Lower leg skin (tissue), 3 donors: ENCODE measurements around the gene RASSF6.

Source experiments
- POLR2A ChIP-seq, 2 donors: fragments of 450-650 bp; IDR thresholded peaks; one replicate each; pipeline ENCODE4 v1.6.1; 2016 to 2017; ENCODE audit warnings: antibody characterized with exemption in 2 of 2, mild to moderate bottlenecking in 1 of 2, moderate library complexity in 1 of 2
- TF ChIP-seq, protein P1 (sequence below), 3 donors: fragments of 450-650 bp; IDR thresholded peaks; one replicate each; pipeline ENCODE4 v1.5.1; 2016; ENCODE audit warnings: antibody characterized with exemption in 3 of 3, mild to moderate bottlenecking in 3 of 3, moderate library complexity in 2 of 3

GRCh38 chr4:73663576-73663975 is 43.3 kb upstream of the RASSF6 start:
- TF ChIP-seq, protein P1, sequence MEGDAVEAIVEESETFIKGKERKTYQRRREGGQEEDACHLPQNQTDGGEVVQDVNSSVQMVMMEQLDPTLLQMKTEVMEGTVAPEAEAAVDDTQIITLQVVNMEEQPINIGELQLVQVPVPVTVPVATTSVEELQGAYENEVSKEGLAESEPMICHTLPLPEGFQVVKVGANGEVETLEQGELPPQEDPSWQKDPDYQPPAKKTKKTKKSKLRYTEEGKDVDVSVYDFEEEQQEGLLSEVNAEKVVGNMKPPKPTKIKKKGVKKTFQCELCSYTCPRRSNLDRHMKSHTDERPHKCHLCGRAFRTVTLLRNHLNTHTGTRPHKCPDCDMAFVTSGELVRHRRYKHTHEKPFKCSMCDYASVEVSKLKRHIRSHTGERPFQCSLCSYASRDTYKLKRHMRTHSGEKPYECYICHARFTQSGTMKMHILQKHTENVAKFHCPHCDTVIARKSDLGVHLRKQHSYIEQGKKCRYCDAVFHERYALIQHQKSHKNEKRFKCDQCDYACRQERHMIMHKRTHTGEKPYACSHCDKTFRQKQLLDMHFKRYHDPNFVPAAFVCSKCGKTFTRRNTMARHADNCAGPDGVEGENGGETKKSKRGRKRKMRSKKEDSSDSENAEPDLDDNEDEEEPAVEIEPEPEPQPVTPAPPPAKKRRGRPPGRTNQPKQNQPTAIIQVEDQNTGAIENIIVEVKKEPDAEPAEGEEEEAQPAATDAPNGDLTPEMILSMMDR (IDR thresholded peaks at IDR 0.05) = no peak
- TF ChIP-seq POLR2A (IDR thresholded peaks at IDR 0.05) = no peak
